H1 (cell line): ENCODE data around the gene CHD8. TPM values are rescaled to one million over a fixed set of nuclear protein-coding genes. Genes with fewer than 3 reads are reported as not detected.

Experiments used
- E2F6 ChIP-seq: IDR thresholded peaks from 2 replicates; pipeline ENCODE4 v1.6.1; 2012; ENCODE audit warnings: inconsistent platforms
- KDM4A ChIP-seq: IDR thresholded peaks from one replicate; pipeline ENCODE4 v1.7.1; 2012; ENCODE audit warnings: low read depth, mild to moderate bottlenecking, moderate library complexity, low read length, inconsistent platforms; ENCODE audit not compliant: severe bottlenecking
- polyA plus RNA-seq, 7 experiments: library from polyadenylated mRNA; depleted of rRNA in 3 of 7; stranded (reverse) in 5 of 7; unstranded in 2 of 7; fragments of >200 nt in 5 of 7; fragments of 200-250 nt in 2 of 7; gene quantifications; 1 replicate in 5 of 7; 2 replicates in 1 of 7; 4 replicates in 1 of 7; pipeline versions ENCODE4 v1.2.1 to v1.2.3, GENCODE V29; 2011 to 2013; ENCODE audit warnings: missing spikeins in 2 of 7, mixed read lengths in 2 of 7
- total RNA-seq: library from RNA; stranded (reverse); fragmentation: NEBNext Ultra II Directional; extraction: Animal tissue kit (Norgen Biotek cat#: 25700); gene quantifications from 2 replicates; pipeline ENCODE4 v1.2.1, GENCODE V29; 2021
- TF ChIP-seq, protein P1 (sequence below): fragments of 300-600 bp; sonication (generic); IDR thresholded peaks from 2 replicates; pipeline ENCODE4 v1.7.1; 2012; ENCODE audit warnings: low read length, moderate library complexity, mild to moderate bottlenecking, inconsistent platforms; ENCODE audit not compliant: insufficient replicate concordance

The CHD8 gene
- total and polyA plus RNA-seq, 2 of the 8 experiments (the other 6 are each of a cell fraction or from before 2014, with no cell fraction given), result 88.3 to 140 TPM

GRCh38 chr14:21496453-21496852 lies 40.5 kb upstream of the CHD8 start (continued):
- TF ChIP-seq, protein P1, sequence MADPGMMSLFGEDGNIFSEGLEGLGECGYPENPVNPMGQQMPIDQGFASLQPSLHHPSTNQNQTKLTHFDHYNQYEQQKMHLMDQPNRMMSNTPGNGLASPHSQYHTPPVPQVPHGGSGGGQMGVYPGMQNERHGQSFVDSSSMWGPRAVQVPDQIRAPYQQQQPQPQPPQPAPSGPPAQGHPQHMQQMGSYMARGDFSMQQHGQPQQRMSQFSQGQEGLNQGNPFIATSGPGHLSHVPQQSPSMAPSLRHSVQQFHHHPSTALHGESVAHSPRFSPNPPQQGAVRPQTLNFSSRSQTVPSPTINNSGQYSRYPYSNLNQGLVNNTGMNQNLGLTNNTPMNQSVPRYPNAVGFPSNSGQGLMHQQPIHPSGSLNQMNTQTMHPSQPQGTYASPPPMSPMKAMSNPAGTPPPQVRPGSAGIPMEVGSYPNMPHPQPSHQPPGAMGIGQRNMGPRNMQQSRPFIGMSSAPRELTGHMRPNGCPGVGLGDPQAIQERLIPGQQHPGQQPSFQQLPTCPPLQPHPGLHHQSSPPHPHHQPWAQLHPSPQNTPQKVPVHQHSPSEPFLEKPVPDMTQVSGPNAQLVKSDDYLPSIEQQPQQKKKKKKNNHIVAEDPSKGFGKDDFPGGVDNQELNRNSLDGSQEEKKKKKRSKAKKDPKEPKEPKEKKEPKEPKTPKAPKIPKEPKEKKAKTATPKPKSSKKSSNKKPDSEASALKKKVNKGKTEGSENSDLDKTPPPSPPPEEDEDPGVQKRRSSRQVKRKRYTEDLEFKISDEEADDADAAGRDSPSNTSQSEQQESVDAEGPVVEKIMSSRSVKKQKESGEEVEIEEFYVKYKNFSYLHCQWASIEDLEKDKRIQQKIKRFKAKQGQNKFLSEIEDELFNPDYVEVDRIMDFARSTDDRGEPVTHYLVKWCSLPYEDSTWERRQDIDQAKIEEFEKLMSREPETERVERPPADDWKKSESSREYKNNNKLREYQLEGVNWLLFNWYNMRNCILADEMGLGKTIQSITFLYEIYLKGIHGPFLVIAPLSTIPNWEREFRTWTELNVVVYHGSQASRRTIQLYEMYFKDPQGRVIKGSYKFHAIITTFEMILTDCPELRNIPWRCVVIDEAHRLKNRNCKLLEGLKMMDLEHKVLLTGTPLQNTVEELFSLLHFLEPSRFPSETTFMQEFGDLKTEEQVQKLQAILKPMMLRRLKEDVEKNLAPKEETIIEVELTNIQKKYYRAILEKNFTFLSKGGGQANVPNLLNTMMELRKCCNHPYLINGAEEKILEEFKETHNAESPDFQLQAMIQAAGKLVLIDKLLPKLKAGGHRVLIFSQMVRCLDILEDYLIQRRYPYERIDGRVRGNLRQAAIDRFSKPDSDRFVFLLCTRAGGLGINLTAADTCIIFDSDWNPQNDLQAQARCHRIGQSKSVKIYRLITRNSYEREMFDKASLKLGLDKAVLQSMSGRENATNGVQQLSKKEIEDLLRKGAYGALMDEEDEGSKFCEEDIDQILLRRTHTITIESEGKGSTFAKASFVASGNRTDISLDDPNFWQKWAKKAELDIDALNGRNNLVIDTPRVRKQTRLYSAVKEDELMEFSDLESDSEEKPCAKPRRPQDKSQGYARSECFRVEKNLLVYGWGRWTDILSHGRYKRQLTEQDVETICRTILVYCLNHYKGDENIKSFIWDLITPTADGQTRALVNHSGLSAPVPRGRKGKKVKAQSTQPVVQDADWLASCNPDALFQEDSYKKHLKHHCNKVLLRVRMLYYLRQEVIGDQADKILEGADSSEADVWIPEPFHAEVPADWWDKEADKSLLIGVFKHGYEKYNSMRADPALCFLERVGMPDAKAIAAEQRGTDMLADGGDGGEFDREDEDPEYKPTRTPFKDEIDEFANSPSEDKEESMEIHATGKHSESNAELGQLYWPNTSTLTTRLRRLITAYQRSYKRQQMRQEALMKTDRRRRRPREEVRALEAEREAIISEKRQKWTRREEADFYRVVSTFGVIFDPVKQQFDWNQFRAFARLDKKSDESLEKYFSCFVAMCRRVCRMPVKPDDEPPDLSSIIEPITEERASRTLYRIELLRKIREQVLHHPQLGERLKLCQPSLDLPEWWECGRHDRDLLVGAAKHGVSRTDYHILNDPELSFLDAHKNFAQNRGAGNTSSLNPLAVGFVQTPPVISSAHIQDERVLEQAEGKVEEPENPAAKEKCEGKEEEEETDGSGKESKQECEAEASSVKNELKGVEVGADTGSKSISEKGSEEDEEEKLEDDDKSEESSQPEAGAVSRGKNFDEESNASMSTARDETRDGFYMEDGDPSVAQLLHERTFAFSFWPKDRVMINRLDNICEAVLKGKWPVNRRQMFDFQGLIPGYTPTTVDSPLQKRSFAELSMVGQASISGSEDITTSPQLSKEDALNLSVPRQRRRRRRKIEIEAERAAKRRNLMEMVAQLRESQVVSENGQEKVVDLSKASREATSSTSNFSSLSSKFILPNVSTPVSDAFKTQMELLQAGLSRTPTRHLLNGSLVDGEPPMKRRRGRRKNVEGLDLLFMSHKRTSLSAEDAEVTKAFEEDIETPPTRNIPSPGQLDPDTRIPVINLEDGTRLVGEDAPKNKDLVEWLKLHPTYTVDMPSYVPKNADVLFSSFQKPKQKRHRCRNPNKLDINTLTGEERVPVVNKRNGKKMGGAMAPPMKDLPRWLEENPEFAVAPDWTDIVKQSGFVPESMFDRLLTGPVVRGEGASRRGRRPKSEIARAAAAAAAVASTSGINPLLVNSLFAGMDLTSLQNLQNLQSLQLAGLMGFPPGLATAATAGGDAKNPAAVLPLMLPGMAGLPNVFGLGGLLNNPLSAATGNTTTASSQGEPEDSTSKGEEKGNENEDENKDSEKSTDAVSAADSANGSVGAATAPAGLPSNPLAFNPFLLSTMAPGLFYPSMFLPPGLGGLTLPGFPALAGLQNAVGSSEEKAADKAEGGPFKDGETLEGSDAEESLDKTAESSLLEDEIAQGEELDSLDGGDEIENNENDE, result no peak
- TF ChIP-seq KDM4A (no peak), E2F6 (no peak)
